ENCODE measurements around the gene OXNAD1. TPM values are rescaled to one million over a fixed set of nuclear protein-coding genes. Genes with fewer than 3 reads are reported as not detected.
A peak's percentile ranks its signal among the peaks of the same experiment; 100 is the strongest.

The OXNAD1 gene
- total and polyA plus RNA-seq, 10 of the 15 experiments (the other 5 are each of a cell fraction or from before 2014, with no cell fraction given), result 5.6 to 27.8 (median 16.2) TPM

GRCh38 chr3:16319307-16319706, 54.3 kb downstream of the OXNAD1 start (continued):
- 0 out of 2 replicates have a peak, but pooled peaks have one; percentile 16 for TF ChIP-seq PKNOX1 (IDR thresholded peaks at IDR 0.05)
- TF ChIP-seq TCF3 (IDR thresholded peaks at IDR 0.05; ENCODE audit: borderline replicate concordance, insufficient read depth, low read depth, low read length), result no peak
- TF ChIP-seq WRNIP1 (IDR thresholded peaks at IDR 0.05; ENCODE audit: borderline replicate concordance, low read depth, low read length), result no peak
- TF ChIP-seq HDGF (IDR thresholded peaks at IDR 0.05), result no peak
- 0 out of 2 replicates have a peak, but pooled peaks have one; percentile 17 for TF ChIP-seq SMAD5 (IDR thresholded peaks at IDR 0.05; ENCODE audit: low read depth)

GRCh38 chr3:16319723-16320122, 54.7 kb downstream of the OXNAD1 start:
- no peak overlapping the region for H3K4me2 ChIP-seq (ENCODE audit: control insufficient read depth, insufficient read depth)
- no peaks in the 10 kb centered on the region for H3K27me3 ChIP-seq (replicated peaks in 1 of 2; ENCODE audit: control insufficient read depth in 2 of 2, insufficient read depth in 2 of 2, low read length in 1 of 2)
- no TSS peak for BruUV-seq (replicated peaks)
- H3K9ac ChIP-seq (ENCODE audit: control insufficient read depth, insufficient read depth, low read length), result no peak overlapping the region
- ATAC-seq (no peak), DNase-seq (ENCODE audit: low read depth, low spot score) (no peak), FAIRE-seq (no peak)
- no peaks in the 10 kb centered on the region for H3K79me2 ChIP-seq (ENCODE audit: control insufficient read depth, insufficient read depth, low read length)
- SMC1A ChIA-PET (ENCODE audit: uncharacterized antibody, unreplicated experiment), result interaction anchor here (1.2 to 4.0 kb wide), 5 partner anchors 17 to 231 kb away, joined by 3 to 15 read pairs (median 6); no protein-coding TSS in a partner anchor
- 99% methylated on average over 4 of the region's 4 CpGs for WGBS (ENCODE audit: insufficient coverage, insufficient replicate concordance, low lambda C conversion rate, missing lambda C conversion rate)
- H3K4me3 ChIP-seq, result no peak overlapping the region
- H3K4me1 ChIP-seq (ENCODE audit: control insufficient read depth, insufficient read depth, low read length), result no peaks in the 10 kb centered on the region
- POLR2A ChIA-PET, result interaction anchor here (1.0 to 1.5 kb wide), 2 partner anchors 13 to 24 kb away, joined by 3 to 6 read pairs; no protein-coding TSS in a partner anchor
- in situ Hi-C loops (cut with MboI), result no loop called here
- H3K9me3 ChIP-seq (replicated peaks; ENCODE audit: control insufficient read depth, insufficient read depth, low read length), result no peaks in the 10 kb centered on the region
- H3K27ac ChIP-seq (ENCODE audit: control insufficient read depth, insufficient read depth), result no peak overlapping the region
- intact Hi-C loops (cut with micrococcal nuclease; ENCODE audit: unreplicated experiment), result loop anchor here (1.0 kb wide), 1 partner anchor 29 kb away; no protein-coding TSS in a partner anchor
- no peak for TF ChIP-seq CHD1 (IDR thresholded peaks at IDR 0.05; ENCODE audit: low read depth, low read length)
- no peak for TF ChIP-seq ZNF384 (IDR thresholded peaks at IDR 0.05; ENCODE audit: borderline replicate concordance, low read depth, low read length)
- TF ChIP-seq KDM1A (IDR thresholded peaks at IDR 0.05; ENCODE audit: borderline replicate concordance), result no peak
- TF ChIP-seq NFYB (IDR thresholded peaks at IDR 0.05; ENCODE audit: insufficient read depth, low read depth, low read length), result no peak
- no peak for TF ChIP-seq E4F1 (IDR thresholded peaks at IDR 0.05; ENCODE audit: borderline replicate concordance, partially characterized antibody)
- TF ChIP-seq RCOR1 (conservative IDR thresholded peaks at IDR 0.05; ENCODE audit: low read depth, low read length), result no peak
- TF ChIP-seq DPF2 (IDR thresholded peaks at IDR 0.05), result no peak
- no peak for TF ChIP-seq RFX5 (IDR thresholded peaks at IDR 0.05; ENCODE audit: low read depth, low read length)
- no peak for TF ChIP-seq PML (IDR thresholded peaks at IDR 0.05; ENCODE audit: low read length)
- no peaks in the 10 kb centered on the region for H4K20me1 ChIP-seq (ENCODE audit: control insufficient read depth, insufficient read depth)
- H2AFZ ChIP-seq (ENCODE audit: control insufficient read depth, low read depth, low read length), result no peak overlapping the region
- RAD21 ChIA-PET (ENCODE audit: unreplicated experiment), result interaction anchor here (1.3 to 1.5 kb wide), 2 partner anchors 16 to 231 kb away, joined by 3 to 4 read pairs; no protein-coding TSS in a partner anchor
- peaks cover 42 to 51% of the 10 kb centered on the region in 2 experiments for H3K36me3 ChIP-seq (ENCODE audit: control insufficient read depth in 2 of 2, insufficient read depth in 2 of 2, low read length in 1 of 2)
- CTCF ChIA-PET, result interaction anchor here (0.9 to 4.8 kb wide), 12 partner anchors 9 to 374 kb away, joined by 3 to 32 read pairs (median 4); partner anchors contain the start of genes DPH3 and OXNAD1
